ENCODE data around the gene TAS2R4.
A peak's percentile ranks its signal among the peaks of the same experiment; 100 is the strongest.
"Not testable (repeated sequence)": the region's sequence is repeated elsewhere in the genome, so short reads cannot be mapped to it uniquely, and the experiment has no call there.

Gene TAS2R4

GRCh38 chr7:141776374-141776773 is at the start of gene TAS2R4:
Gene TAS2R4 (plus strand): TSS chr7:141776674. CDS start chr7:141778489, 1,815 bp downstream.
- no peak for DNase-seq

GRCh38 chr7:141729020-141729419 is 47.5 kb upstream of the TAS2R4 start:
- no peak for DNase-seq

GRCh38 chr7:141731476-141732149 is 44.9 kb upstream of the TAS2R4 start:
- no peak for DNase-seq

- DNase-seq: no peak
These were observed 39.2 kb upstream of the TAS2R4 start for GRCh38 chr7:141737118-141737835.

GRCh38 chr7:141737836-141738591 is 38.5 kb upstream of the TAS2R4 start, which contains the start of gene SSBP1:
Gene SSBP1 (plus strand): TSS chr7:141738358. CDS start chr7:141739167, 809 bp downstream.
- DNase-seq: peak; percentile 93

- DNase-seq: no peak
These were observed 37.9 kb upstream of the TAS2R4 start for GRCh38 chr7:141738592-141739013.

GRCh38 chr7:141739250-141739649 is 37.2 kb upstream of the TAS2R4 start:
- no peak for DNase-seq

GRCh38 chr7:141742229-141742628 is 34.2 kb upstream of the TAS2R4 start:
- DNase-seq: no peak

- no peak for DNase-seq
These were observed 32.3 kb upstream of the TAS2R4 start for GRCh38 chr7:141744131-141744530.

GRCh38 chr7:141748396-141748795 is 28.1 kb upstream of the TAS2R4 start:
- DNase-seq: no peak

- DNase-seq: not testable (repeated sequence)
These were observed 24.6 kb upstream of the TAS2R4 start for GRCh38 chr7:141751904-141752303.

GRCh38 chr7:141752634-141753033 is 23.8 kb upstream of the TAS2R4 start:
- no peak for DNase-seq

- DNase-seq: no peak
These were observed 21.5 kb upstream of the TAS2R4 start for GRCh38 chr7:141754939-141755338.

GRCh38 chr7:141763797-141764196 is 12.7 kb upstream of the TAS2R4 start, which contains the start of gene TAS2R3:
Gene TAS2R3 (plus strand): TSS chr7:141764097. CDS start chr7:141764159, 62 bp downstream.
- no peak for DNase-seq

- DNase-seq: not testable (repeated sequence)
These were observed 6.3 kb upstream of the TAS2R4 start for GRCh38 chr7:141770083-141770583.

GRCh38 chr7:141785706-141786552 is 9.5 kb downstream of the TAS2R4 start:
- DNase-seq: peak; percentile 59

- no peak for DNase-seq
These were observed 11.8 kb downstream of the TAS2R4 start for GRCh38 chr7:141788296-141788695.

- DNase-seq: no peak
These were observed 13.4 kb downstream of the TAS2R4 start, which contains the start of gene TAS2R5 for GRCh38 chr7:141789917-141790316. Gene TAS2R5 (plus strand): TSS chr7:141790217. CDS start chr7:141790362, 145 bp downstream.

GRCh38 chr7:141792526-141792925 is 16.1 kb downstream of the TAS2R4 start:
- DNase-seq: no peak

GRCh38 chr7:141820067-141820466 is 43.6 kb downstream of the TAS2R4 start:
- no peak for DNase-seq

GRCh38 chr7:141822432-141822831 is 46.0 kb downstream of the TAS2R4 start:
- not testable (repeated sequence) for DNase-seq

Data from NCI-H2081 treated with DMSO at 0.1 percent for 48 hours (cell line).